Endometrium (tissue), 2 donors: ENCODE results near the gene AUTS2.

Experiments
- FAIRE-seq: peaks from 2 replicates; lab custom pipeline; 2012; peaks lifted over from hg19 to GRCh38; lab: Jason Lieb, UNC
- donor health status: control.
- donor health status: control.

The AUTS2 gene

DNA sequence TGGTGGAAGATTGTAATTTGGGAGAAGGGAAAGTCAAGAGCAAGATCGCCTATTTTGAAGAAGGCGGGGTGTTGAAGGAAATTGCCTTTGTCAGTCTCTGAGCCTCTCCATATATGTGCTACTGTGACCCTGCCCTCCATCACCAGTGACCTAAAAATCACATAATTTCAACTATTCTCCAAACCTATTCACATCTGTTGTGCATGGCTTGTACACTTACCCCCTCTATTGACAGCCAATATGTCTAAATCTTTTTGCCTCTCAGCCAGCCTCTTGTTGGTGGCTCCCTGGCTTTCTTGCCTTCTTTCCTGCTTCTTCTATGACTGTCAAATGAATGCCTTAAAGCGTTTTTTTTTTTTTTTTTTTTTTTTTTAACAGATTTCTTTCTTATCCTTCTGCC, 295.6 kb downstream of the AUTS2 start:
- FAIRE-seq = no peak

GRCh38 chr7:69895446-69895845, 297.2 kb downstream of the AUTS2 start:
- no peak for FAIRE-seq

GRCh38 chr7:69896121-69896520, 297.8 kb downstream of the AUTS2 start:
- FAIRE-seq = no peak

- no peak for FAIRE-seq
Measured at GRCh38 chr7:69898189-69898588, 299.9 kb downstream of the AUTS2 start.

GRCh38 chr7:69903410-69903809, 305.1 kb downstream of the AUTS2 start:
- no peak for FAIRE-seq

DNA sequence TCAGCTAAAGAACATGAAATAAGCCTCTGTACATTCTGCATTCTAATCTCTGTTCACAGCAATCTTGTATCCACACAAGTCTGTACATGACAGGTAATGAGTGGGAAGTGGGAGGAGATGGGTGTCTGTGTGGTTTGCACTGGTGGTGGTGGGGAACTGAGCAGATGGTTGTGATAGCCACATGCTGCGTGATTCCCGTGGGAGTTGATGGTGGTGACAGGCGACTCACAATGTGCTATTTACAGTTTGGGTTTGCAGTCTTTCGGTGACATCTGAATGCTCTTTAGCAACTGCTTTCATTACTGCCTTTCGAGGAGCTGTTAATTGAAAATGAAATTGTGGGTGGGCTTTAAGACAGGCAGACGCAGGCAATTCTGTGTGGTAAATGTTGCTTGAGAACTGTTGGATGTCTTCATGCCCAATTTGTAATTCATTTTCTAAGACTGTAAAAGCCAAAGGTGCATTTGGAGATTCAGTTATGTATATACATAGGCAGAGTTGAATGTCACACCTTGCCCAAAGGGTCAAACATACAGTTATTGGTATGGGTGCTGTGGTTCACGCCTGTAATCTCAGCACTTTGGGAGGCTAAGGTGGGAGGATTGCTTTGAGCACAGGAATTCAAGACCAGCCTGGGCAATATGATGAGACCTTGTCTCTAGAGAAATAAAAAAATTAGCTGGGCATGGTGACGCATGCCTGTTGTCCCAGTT, 308.2 kb downstream of the AUTS2 start:
- no peak for FAIRE-seq

- no peak for FAIRE-seq
Measured at GRCh38 chr7:69907720-69908119, 309.4 kb downstream of the AUTS2 start.

GRCh38 chr7:69908454-69908853, 310.2 kb downstream of the AUTS2 start:
- FAIRE-seq = no peak

- FAIRE-seq = no peak
Measured at GRCh38 chr7:69910150-69910549, 311.9 kb downstream of the AUTS2 start.

GRCh38 chr7:69911337-69911736, 313.1 kb downstream of the AUTS2 start:
- FAIRE-seq = no peak

- FAIRE-seq = no peak
Measured at GRCh38 chr7:69912141-69912540, 313.9 kb downstream of the AUTS2 start.

GRCh38 chr7:69912846-69913245, 314.6 kb downstream of the AUTS2 start:
- FAIRE-seq = no peak

DNA sequence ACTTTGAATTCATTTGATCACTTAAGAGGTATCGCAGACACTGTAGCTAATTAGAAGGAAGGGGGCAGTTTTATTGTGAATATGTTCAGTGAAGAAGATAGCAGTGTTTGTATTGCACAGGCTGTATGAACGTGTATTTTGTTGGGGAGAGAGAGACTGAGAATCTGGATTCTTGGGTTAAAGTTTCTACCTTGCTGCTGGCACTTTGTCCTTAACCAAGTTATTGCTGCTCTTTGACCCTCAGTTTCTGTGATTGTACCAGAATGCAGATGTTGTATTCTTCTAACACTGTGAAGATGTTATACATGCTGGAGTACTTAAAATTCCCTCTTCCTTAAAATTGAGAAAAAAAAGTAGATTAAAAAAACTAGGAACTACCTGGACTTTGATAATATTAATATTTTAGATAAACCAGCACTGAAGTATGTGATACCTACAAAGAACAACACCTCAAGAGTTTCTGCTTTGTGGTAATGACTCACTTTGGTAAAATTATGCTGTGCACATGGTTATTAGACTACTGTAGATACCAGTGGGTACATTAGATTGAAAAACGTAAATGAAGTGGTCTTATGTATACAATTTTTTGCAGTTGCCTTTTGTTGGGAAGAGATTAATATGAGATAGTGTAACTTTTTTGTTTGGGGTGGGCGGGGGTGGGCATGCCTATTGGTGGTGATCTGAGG, 321.3 kb downstream of the AUTS2 start:
- FAIRE-seq = no peak

- no peak for FAIRE-seq
Measured at GRCh38 chr7:69920797-69921196, 322.5 kb downstream of the AUTS2 start.

DNA sequence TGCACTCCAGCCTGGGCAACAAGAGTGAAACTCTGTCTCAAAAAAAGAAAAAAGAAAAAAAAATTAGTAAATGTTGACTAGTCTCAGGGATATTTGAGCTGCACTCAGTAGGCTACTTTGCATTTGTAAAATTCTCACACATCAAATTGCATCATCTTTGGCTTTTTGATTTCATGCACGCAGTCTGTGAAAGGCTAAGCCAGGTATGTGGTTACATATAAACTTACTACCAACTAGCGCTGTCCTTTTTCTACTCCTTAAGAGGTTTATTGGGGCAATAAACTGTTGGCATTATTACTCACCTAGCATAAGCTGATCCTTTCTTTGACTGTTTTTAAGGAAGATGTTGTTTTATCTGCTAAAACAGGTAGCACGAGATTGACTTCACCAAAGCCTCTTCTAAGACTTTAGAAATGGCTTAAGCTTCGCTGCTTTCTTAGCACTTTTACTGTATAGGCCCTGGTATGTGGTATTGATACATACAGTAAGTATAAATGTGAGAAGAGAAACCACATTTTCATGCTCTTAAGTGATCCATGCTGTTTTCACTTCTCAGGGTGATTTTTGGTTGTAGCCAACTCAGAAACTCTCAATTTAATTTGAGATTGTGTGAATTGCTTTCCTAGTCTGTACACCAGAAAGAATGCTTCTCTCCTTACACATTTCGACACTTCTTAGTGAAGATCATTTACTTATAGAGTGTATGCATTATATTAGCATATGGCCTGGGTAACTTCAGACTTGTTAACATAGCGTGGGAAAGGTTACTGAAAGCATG, 323.9 kb downstream of the AUTS2 start:
- FAIRE-seq = no peak

DNA sequence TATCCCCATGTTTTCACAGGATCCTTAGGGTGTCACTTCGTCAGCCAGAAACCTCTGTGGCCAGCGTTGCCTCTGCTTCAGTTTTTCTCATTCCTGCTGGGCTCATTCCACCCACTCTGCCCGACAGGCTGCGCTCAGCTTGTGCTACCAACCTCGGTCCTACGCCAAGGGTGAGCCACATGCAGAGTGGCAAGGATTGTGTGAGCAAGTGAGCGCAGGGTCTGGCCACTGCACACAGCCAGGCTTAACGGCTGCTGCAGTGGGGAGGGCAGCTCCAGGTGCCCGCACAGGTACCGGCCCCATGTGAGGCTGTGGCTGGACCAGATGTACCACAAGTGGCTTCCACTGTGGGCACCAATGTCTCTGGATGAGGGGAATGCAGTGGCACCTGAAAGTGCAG, 329.2 kb downstream of the AUTS2 start:
- no peak for FAIRE-seq

- FAIRE-seq = no peak
Measured at GRCh38 chr7:69928621-69929020, 330.3 kb downstream of the AUTS2 start.

DNA sequence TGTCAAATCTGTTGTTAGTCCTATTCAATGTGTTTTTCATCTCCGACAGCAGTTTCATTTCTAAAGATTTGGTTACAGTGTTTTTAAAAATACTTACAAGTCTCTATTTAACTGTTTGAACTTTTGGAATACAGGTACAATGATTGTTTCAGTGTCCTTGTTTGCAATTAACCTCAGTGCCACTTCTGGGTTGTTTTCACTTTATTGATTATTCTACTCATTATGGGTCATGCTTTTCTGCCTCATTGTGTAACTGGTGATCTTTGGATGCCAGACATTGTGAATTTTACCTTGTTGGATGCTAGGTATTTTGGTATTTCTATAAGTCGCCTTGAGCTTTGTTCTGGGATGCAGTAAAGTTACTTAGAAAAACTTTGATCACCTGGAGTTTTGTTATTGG, 331.3 kb downstream of the AUTS2 start:
- no peak for FAIRE-seq

DNA sequence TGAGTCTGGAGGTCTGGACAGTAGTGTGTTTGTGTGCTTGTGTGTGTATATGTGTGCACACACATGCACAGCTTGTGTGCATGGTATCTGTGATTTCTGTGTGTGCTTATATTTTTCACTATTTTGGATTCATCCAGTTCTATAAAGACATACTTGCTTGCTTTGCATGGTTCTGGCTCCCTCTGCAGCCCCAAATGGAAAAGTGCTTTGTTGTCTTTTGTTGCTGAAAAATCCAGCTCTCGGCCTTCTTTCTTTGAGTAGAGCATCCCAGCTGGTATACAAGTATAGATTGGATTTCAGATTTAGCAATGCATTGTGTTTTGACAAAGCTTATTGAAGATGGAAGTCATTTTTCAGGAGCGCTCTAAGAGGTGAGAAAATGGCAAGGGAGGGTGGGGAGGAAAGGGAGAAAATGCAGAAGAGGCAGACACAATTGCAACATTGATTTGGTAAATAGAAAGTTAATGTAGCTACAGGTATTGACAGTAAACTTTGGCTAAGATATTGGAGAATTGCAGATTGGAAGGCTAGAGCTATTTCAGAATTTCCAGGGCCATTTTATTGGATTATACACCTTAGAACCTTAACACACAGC, 333.9 kb downstream of the AUTS2 start:
- peak; percentile 15 for FAIRE-seq

DNA sequence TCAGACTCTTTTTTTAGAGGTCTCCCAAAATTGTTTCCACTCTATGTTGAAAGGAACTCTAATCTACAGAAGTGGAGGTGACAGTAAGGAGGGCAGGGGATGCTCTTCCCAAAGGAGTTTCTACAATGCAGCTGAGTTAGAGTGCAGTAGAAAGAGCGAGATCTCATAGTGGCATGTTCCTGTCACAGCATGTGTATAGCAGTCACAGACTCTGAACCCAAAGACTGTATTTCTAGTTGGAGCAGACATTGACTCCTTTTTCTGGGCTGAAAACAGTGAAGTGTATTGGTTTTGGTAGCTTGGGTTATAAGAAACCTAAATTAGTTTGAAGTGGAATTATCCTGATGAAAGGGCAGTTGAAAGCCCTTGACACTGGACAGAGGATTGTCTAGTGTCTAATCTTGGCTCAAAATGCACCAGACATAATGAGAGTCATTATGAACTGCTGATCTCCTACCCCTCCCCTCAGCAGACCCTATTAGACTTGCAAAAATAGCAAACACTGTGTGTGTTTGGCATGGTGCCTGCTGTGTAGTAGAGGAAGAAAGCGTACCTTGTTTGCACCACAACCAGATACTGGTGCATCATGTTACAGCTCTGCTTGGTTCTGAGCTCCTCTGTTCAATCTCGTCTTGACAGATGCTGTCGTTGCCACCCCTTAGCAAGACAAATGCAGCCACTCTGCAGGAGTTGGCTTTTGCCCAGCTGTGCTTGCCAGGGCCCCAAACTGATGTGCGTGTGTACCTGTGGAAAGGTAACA, 336.0 kb downstream of the AUTS2 start:
- FAIRE-seq = no peak

DNA sequence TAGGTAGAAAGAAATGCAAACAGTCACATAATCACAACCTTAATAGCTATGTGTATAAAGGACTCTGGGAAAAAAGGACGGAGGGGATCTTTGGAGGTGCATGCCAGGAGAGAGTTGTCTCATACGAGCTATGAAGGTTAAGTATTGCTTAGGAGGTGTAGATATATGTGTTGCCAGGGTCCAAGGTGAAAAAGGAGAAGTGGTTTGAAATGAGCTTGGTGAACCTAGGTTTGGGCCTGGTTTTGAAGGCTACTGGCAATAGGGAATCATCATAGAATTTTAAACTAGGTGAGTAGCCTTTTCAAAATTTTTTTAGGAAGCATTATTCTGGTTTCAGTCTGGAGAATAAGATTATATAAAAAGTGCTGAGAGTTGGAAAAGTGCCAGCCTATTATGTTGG, 336.8 kb downstream of the AUTS2 start:
- FAIRE-seq = no peak

DNA sequence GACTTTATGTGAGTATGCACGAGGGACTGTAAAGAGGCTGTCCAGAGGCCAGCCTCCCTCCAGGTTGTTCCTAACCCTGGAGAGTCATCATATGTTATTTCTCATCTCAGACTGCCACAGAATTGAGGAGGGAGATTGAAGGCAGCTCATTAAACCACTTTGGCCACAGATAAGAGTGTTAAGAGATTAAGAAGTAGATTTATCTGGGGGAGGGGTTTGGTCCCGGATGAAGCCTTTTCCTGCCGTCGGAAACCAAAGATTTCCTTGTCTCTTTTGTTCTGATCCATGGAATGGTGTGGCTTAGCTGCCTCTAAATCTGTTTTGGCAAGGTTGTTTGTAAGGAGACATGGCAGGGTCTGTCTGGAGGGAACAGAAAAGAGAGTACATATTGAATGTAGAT, 338.8 kb downstream of the AUTS2 start:
- FAIRE-seq = no peak
